RKO (cell line): Measurements from ENCODE around the gene RXYLT1.
"Not testable (repeated sequence)": the region's sequence is repeated elsewhere in the genome, so short reads cannot be mapped to it uniquely, and the experiment has no call there.

Experiments used
- DNase-seq: peaks from one replicate; pipeline ENCODE4 v3.0.0-alpha.2; 2016; ENCODE audit warnings: low spot score

Gene RXYLT1

DNA sequence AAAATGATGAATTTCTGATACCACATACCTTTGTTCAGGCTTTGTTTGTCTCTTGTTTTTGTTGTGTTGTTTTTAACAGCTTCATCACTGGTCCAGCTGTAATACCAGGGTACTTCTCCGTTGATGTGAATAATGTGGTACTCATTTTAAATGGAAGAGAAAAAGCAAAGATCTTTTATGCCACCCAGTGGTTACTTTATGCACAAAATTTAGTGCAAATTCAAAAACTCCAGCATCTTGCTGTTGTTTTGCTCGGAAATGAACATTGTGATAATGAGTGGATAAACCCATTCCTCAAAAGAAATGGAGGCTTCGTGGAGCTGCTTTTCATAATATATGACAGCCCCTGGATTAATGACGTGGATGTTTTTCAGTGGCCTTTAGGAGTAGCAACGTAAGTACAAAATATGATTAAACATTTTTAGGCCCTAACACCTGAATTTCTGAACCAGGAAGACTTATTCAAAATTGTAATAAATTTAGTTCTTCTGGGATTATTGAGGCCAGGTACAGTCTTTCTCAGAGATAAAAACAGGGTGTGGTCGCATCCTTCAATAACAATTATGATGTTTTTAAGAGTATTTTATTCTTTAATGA, 22.4 kb downstream of the RXYLT1 start:
- peak; percentile 63 for DNase-seq

DNA sequence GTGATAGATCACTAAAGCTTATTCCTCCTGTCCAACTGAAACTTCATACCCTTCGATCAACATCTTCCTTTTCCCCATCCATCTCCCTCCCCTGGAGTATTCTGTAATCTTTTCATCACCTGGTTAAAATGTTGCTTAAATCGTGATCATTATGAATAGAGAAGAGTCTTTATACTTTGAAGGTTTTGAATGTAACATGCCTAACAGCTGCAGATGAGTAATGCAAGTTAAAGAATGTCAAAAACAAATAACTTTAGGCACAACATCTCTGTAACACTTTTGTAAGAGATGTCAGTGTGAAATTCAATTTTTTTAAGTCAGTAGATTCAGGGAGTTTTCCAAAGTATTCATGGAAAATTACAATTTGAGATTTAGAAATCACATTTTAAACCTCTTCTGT, 25.0 kb downstream of the RXYLT1 start:
- DNase-seq, result no peak

DNA sequence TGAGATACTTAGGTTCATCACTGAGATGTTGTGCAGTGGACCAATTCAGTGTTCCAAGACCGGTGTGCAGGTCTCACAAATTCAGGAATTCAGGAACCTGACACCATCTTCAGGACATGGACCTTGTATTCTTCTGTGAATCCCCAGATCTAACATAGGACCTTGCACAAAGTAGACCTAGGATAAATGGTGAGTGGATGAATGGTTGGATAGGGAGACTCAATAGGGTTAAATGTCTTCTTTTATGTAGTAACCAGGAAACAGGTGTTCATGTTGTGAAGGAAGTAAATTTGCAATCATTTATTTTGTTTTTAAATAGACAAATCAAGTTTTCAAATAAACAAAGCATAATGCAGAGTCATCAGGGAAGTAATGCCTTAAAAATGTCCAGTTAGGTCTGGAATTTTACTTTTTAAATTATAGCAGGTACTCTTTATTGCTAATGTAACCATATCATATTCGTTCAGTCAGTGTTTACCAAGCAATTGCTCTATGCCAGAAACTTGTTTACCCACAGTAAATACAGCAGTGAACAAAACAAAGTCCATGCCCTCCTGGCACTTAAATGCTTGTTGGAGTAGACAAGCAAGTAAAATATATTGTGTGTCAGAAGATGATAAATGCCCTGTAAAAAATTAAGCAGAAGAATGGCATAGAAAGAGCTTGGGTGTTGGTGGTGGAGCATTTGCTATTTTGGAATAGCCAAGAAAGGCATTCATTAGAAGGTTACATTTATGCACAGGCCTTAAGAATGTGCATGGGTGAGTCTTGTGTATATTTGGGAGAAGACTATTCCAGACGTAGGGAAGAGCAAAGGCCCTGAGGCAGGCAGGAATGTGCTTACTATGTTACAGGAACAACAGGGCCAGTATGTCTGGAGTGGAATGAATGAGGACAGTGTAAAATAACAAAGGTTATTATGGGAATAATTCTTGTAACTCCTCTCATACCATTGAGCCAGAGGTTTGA, 26.3 kb downstream of the RXYLT1 start:
- no peak for DNase-seq

DNA sequence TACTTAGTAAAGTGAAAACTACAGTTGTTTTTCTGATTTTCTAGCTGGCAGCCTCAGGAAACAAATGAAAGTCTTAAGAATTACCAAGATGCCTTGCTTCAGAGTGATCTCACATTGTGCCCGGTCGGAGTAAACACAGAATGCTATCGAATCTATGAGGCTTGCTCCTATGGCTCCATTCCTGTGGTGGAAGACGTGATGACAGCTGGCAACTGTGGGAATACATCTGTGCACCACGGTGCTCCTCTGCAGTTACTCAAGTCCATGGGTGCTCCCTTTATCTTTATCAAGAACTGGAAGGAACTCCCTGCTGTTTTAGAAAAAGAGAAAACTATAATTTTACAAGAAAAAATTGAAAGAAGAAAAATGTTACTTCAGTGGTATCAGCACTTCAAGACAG, 28.9 kb downstream of the RXYLT1 start:
- no peak for DNase-seq

DNA sequence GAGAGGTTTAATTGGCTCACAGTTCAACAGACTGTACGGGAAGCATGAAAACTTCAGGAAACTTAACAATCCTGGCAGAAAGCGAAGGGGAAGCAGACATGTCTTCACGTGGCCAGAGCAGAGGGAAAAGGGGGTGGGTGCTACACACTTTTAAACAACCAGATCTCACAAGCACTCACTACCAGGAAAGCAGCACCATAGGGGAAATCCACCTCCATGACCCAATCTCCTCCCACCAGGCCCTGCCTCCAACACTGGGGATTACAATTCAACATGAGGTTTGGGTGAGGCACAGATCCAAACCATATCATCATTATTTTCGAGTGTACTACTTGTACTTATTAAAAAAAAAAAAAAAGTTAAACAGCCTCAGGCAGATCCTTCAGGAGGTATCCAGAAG, 29.9 kb downstream of the RXYLT1 start:
- DNase-seq, result no peak

DNA sequence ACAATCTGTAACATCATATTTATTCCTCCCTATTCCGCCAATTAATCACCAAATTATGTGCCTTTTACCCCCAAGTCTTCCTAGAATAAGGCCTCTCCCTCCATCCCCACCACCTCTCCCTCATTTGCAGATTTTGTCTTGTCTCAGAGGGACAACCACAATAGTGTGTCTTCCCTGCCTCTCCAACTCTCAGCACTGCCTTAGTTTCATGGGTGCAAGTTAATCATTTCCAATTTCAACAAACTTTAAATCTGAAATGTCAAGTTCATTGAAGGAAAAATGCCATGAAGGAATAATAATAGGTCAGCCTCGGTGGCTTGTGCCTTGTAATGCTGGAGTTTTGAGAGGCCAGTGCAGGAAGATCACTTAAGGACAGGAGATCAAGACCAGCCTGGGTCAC, 31.6 kb downstream of the RXYLT1 start:
- DNase-seq, result no peak

DNA sequence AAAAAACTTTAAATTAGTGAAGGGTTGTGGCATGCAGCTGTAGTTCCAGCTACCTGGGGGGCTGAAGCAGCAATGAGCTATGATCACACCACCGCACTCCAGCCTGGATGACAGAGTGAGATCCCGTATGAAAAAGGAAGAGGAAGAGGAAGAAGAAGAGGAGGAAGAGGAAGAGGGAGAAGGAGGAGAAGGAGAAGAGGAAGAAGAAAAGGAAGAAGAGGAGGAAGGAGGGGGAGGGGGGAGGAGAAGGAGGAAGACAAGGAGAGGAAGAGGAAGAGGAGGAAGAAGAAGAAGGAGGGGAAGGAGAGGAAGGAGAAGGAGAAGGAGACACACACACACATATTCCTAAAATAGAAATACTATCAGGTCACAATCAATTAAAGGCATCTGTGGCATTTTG, 32.0 kb downstream of the RXYLT1 start:
- DNase-seq, result no peak

GRCh38 chr12:63814146-63814772, 34.5 kb downstream of the RXYLT1 start:
- DNase-seq, result no peak

- no peak for DNase-seq
Observed at GRCh38 chr12:63815482-63815852, 35.8 kb downstream of the RXYLT1 start.

DNA sequence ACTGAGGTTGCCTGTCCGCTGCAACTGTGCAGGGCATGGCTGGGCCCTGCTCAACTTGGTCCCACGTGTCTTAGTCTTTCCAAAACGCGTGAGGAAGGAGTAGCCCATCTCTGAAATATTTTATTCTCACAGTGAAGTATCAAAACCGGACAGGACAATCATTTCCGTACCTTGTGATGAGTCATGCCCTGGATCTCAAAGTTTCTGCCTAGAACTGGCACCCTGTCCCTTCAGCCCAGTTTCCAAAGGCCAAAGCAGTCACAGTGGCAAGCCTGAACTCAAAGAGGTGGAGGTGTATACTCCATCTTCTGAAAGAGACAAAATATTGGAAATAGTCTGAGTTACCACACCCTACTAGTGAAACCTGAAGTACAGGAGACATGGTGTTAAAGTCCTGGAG, 36.3 kb downstream of the RXYLT1 start:
- no peak for DNase-seq

- DNase-seq, result no peak
Observed at GRCh38 chr12:63820427-63820826, 40.7 kb downstream of the RXYLT1 start.

DNA sequence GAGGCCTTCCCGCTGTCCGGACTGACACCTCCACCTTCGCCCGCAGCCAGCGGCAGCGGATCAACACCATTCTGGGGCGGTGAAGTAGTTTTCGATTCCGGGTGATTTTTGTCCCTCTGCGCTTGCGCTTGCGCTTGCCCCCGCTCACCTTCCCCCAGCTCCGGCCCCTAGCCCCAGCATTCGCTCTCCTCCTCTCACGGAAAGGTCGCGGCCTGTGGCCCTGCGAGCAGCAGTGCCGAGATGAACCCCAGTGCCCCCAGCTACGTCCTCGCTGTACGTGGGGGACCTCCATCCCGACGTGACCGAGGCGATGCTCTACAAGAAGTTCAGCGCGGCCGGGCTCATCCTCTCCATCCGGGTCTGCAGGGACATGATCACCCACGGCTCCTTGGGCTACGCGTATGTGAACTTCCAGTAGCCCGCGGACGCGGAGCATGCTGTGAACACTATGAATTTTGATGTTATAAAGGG, 42.1 kb downstream of the RXYLT1 start:
- DNase-seq, result no peak

DNA sequence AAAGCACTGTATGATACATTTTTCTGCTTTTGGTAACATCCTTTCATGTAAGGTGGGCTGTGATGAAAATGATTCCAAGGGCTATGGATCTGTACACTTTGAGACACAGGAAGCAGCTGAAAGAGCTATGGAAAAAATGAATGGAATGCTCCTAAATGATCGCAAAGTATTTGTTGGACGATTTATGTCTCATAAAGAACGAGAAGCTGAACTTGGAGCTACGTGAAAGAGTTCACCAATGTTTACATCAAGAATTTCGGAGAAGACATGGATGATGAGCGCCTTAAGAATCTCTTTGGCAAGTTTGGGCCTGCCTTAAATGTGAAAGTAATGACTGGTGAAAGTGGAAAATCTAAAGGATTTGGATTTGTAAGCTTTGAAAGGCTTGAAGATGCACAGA, 42.6 kb downstream of the RXYLT1 start:
- DNase-seq, result no peak

- no peak for DNase-seq
Observed at GRCh38 chr12:63823040-63823439, 43.3 kb downstream of the RXYLT1 start.

- peak; percentile 81 for DNase-seq
Observed at GRCh38 chr12:63826006-63826585, 46.4 kb downstream of the RXYLT1 start.

- no peak for DNase-seq
Observed at GRCh38 chr12:63828867-63829266, 49.2 kb downstream of the RXYLT1 start.

DNA sequence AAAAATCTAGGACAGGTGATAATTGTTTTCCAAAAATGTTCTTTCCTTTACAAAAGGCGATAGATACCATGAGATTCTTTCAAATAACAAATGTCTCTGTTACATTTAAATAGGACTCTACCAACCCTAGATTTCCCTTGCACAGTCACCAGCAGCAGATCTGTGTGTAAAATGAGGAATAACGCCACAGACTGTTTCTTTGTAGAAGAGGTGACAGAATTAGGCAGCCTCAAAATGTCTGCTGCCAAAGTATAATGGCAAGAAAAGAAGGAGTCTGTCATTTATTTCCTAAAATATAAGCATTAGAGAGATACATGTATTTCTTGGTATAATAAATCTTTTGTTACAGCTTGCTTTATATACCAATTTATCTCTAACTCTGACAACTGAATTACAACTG, 56.3 kb downstream of the RXYLT1 start:
- DNase-seq, result no peak

GRCh38 chr12:63836936-63837335, 57.2 kb downstream of the RXYLT1 start:
- DNase-seq, result no peak

- no peak for DNase-seq
Observed at GRCh38 chr12:63838411-63838810, 58.7 kb downstream of the RXYLT1 start.

GRCh38 chr12:63841011-63841410, 61.3 kb downstream of the RXYLT1 start:
- no peak for DNase-seq

DNA sequence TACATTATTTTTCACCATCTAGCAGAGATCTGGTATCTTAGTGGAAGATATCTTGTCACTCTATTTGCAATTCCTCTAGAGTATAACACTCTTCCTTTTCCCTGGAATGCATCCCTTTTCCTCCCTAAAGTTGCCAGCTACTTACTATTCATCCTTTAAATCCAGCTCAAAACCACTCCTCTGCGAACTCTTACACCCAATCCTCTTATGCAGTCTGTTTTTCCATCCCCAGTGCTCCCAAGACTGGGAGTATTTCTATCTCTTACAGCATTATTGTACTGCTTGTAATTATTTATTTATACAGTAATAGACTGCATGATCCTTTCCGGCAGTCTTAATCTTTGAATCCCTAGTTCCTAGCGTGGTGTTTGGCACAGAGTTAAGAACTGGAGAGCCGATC, 61.9 kb downstream of the RXYLT1 start:
- no peak for DNase-seq

- DNase-seq, result not testable (repeated sequence)
Observed at GRCh38 chr12:63842750-63843149, 63.0 kb downstream of the RXYLT1 start.

GRCh38 chr12:63843254-63843720, 63.6 kb downstream of the RXYLT1 start:
- DNase-seq, result no peak
